HG03342 (cell line): Measurements from ENCODE around the gene DLX1.
A peak's percentile ranks its signal among the peaks of the same experiment; 100 is the strongest.
"Not testable (repeated sequence)": the region's sequence is repeated elsewhere in the genome, so short reads cannot be mapped to it uniquely, and the experiment has no call there.

Experiments used
- ATAC-seq: cut with Tn5 transposase; IDR thresholded peaks from one replicate; pipeline ENCODE4 v1.9.1; 2021; ENCODE audit warnings: mild to moderate bottlenecking, moderate library complexity; ENCODE audit not compliant: unreplicated experiment

DLX1 gene

DNA sequence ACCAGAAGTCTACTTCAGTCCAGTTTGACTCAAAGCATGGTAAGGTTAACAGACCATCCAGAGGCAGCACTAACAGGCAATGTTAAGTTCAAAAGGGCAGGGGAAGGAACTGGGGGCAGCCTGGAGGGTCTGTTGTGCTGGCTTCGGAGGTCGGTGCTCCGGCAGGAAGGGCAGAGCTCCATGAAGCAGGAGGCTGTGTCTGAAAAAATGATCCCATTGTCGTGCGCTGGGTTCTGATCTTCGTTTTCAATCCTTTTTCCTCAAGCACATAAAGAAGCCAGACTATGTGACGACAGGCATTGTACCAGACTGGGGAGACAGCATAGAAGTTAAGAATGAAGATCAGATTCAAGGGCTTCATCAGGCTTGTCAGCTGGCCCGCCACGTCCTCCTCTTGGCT, 21.9 kb upstream of the DLX1 start:
- no peak for ATAC-seq

DNA sequence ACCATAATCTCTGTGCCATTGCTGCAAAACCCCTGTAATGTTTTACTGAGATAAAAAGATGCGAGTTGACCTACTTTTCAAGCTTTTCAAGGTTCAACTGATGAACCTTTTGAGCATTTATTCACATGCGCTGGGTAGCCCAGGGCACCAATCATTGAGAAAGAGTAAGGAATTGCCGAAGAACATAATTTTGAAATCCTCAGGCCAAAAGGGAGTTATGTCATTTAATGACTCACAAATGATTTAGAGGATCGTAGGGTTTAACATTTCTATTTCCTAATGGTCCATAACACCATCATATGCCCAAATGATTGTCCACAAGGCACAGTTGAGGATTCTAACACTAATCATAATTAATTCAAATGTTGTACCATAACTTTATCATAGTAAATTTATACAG, 20.2 kb upstream of the DLX1 start:
- no peak for ATAC-seq

DNA sequence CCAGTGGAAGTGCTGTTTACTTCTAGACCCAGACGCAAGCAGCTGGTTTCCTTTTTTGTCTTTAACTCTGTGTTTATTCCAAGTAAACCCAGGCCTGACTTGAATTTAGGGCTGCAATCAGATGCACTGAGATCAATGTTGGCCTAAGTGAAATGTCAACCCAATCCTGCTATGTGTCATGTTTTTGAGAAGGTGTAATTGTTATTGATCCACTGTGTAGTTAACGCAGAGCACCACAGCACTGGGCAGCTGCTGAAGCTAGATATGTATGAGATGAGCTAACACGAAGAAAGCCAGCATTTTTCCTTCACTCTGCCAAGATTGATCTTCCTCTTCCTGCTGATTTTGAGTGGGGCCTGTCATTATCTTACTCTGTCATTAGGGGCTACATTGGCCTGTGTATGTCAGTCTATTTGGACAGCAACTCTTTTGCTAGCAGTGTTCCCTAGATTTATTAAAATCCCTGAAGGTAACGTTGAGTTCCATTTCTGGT, 18.9 kb upstream of the DLX1 start:
- no peak for ATAC-seq

DNA sequence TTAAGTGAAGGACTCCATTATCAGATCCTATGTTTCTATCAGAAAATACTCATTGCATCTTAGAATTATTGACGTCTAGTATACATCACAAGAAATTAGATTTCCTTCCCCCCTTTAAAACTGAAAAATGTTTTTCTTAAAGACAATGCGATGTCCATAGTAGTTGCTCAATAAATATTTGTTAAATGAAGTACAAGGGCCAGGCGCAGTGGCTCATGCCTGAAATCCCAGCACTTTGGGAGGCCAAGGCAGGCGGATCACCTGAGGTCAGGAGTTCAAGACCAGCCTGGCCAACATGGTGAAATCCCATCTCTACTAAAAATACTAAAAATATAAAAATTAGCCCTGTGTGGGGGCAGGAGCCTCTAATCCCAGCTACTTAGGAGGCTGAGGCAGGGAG, 17.4 kb upstream of the DLX1 start:
- ATAC-seq, result not testable (repeated sequence)

DNA sequence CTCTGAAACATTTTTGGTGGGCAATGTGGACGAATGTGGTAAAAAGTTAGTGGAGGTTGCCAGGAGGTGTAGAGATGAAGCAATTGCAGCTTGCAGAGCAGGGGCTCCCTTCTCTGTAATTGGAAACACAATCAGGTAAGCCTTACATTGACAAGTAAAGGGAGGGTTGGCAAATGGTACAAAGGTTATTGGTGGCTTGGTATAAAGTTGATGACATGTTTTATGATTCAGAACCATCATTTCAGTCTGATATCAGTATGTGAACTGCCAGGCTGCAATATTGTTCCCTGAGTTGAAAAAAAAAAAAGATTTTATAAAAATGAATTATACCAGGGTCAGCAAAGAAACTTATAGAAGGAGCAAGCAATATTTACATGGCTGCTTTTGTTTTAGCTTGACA, 14.4 kb upstream of the DLX1 start:
- ATAC-seq, result no peak

DNA sequence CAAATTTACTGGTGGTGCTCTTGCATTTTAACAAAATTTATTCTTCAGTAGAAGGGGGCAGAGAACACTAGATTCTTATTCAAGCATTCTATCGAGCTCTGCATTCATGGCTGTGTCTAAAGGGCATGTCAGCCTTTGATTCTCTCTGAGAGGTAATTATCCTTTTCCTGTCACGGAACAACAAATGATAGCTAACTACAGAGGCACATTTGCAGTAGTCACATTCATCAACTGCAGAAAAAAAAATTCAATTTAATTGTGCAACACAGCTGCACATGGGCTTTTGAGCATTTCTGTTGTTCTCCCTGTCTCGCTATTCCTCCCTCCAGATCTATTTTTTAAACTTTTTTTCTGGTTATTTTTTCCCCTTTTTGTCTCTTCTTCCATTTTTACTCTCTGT, 13.0 kb upstream of the DLX1 start:
- no peak for ATAC-seq

DNA sequence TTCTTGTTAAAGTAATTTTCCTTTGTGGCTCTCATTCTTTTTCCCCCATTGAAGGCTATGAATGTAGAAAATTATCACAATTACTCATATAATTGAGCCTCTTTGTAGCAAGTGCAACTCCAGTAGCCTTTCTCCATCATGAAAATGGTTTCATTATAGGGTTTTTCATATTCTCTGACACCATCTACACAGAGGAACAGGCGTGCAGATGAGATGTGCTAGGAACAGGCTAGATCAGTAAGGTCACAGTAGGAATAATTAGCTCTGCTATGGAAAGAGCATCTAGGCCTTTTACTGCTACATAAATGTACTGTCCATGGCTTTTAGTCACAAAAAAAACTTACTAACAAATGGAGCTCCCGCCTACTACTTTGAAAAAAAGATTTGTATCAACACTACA, 12.6 kb upstream of the DLX1 start:
- no peak for ATAC-seq

DNA sequence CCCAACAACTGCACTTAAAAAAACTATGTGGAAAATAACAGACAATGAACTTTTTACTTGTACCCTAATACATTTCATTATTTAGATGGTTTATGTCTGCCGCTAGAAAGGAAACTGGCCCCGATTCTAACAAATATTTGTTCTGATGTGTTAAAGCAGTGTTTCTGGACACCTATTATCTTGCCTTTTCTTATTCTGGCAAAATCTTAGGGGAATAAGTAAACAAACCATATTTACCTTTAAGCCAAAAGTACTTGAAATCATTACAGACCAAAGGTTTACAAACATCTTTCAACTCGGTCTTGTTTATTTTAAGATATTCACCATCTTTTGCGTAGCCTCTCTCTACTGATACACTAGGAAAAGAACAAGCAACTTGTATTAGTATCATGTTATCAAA, 11.8 kb upstream of the DLX1 start:
- ATAC-seq, result no peak

DNA sequence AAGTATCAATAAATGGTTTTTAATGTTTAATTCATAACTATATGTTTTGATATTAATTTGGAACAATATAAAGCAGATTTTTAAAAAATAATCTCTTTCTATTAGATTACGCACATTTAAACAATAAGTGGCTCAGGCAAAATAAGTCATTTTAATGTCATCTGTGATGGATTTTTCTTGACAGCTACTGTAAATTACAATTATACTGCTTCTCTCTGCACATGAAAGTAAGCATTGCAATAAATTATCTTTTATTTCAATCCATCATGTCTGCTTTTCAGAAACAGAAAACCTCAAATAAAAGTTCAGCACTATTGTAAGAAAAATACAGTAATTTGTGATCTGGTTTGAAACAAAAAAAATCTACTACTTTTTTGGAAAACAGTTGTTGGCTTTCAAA, 11.1 kb upstream of the DLX1 start:
- no peak for ATAC-seq

DNA sequence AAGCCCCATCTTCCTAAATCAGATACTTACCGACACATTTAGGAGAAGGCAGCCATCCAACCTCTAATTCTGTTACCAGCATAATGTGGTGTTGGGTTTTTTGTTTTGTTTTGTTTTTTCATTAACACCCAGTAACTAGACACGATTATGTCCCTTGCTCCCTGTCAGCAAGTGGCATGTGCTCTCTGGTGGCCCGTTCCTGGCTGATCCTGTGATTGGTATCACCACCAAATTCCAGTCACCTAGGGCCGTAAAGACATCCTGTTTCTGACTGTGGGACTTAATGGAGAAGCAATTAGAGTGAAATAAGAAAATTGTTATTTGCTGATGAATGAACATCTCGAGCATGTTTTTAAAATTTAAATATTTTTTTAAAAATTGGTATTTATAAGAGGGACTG, 5.9 kb upstream of the DLX1 start:
- no peak for ATAC-seq

DNA sequence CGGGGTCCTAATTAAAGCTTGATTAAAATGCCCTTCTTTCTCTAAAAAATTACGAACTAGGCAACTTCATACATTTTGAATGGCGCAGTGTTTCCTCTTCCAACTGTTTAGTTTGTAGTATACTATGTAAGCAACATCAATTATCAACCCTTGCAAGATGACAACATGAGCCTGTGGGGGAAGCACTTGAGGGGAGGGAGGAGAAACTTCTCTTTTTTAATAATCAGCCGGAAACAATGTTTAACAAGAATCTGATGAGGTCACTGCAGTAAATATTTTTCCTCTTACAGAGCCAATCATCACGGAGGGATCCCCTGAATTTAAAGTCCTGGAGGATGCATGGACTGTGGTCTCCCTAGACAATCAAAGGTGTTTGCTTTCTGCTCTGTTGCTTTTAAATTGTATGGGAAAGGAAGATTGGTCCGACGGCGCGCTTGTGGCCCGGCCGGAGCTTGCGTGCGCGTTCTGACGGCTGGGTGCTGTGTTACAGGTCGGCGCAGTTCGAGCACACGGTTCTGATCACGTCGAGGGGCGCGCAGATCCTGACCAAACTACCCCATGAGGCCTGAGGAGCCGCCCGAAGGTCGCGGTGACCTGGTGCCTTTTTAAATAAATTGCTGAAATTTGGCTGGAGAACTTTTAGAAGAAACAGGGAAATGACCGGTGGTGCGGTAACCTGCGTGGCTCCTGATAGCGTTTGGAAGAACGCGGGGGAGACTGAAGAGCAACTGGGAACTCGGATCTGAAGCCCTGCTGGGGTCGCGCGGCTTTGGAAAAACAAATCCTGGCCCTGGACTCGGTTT, 5.3 kb upstream of the DLX1 start:
- ATAC-seq, result no peak

DNA sequence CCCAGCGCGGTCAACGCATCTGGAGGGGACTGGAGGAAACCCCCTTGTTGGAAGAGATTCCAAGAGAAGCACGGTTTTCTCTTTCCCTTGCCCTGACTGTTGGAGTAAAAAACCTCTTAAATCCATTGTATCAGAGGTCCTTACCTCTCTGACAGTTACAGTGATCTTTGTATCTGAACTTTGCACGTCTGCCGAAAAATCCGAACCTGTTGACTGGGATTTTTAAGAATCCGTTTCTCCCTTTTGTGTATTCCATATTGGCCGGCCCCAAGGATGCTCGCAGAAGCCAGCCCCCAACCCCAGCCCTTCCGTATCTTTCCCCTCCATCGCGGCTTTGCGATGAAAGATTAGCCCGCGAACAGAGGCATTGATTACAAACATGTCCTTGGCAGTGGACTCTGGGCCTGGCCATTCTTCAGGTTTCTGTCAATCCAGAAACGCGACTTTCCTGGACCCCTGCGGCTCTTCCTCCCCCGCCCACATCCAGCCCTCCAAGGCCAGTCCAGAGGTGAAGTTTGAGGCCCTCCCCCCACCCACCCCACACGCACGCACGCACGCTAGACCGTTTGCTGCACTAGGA, 4.6 kb upstream of the DLX1 start:
- ATAC-seq, result no peak

DNA sequence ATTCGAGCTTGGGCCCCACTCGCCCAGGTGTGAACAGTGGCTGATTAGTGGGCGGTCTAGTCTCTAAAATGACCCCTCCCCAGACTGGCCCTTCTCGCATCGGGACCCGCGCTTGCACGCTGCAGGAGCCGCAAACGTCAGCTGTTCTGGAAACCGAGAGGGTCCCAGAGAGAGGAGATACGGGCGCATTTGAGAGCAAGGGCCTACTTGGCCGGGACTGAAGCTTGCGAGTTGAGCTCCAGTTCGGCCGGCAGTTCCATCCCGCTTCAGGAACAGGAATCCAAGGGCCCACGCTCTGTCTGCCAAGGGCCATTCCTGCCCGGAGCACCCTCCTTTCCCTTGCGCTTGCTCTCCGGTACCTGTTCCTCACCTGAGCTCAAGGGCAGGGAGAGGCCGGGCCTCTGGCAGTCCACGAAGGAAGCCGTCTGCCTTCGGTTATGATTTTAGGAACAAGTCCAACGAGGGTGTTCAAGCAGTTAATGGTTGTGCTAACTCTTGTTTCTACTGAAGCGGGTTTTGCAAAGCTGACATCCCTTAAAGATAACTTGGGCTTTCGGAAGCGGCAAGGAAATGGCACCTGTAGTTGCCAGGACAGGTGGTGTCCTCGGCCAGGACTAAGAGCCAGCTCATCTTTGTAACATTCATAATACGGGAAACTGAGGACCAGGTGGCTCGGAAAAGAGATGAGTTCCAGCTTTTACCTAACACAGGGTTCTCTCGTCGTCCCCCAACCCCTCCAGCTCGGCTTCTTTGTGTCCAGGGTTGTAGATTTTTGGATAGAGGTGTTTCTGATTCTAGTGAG, 3.9 kb upstream of the DLX1 start:
- ATAC-seq, result no peak

DNA sequence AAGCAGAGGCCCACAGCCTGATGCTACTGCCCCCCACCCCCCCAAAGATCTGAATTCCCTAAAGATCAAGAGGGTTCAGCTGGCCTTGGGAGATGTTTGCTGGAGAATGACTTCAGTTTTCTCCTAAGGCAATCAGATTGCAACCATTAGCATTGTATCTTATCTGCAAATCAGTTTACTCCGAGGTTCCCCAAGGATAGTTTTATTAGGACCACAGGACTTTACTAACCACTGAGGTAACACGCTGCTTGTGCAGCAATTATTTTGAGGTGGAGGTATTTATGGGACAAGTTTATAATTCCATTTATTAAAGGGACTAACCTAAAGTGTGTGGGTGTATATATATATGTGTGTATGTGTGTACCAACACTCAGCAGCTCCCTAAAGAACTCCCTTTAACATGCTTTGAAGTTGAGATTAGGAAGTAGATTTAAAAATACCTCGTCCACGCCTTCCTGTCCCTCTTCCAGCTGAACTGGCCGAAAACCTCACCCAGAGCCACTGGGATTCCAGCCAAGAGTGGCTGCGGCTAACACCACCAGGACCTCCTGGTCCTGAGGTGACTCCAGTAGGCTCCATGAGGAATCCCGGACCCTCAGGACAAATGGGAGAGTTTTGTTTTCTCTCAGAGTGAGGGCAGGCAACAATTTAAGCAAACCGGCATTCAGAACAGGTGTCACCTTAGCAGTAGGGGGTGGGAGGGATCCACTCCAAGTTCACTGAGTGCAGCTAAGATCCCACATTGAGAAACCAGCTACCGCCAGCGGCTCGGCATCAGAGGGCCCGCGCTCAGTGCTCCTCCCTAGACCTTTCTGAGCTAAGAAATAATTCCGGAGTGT, 3.0 kb upstream of the DLX1 start:
- ATAC-seq, result no peak

DNA sequence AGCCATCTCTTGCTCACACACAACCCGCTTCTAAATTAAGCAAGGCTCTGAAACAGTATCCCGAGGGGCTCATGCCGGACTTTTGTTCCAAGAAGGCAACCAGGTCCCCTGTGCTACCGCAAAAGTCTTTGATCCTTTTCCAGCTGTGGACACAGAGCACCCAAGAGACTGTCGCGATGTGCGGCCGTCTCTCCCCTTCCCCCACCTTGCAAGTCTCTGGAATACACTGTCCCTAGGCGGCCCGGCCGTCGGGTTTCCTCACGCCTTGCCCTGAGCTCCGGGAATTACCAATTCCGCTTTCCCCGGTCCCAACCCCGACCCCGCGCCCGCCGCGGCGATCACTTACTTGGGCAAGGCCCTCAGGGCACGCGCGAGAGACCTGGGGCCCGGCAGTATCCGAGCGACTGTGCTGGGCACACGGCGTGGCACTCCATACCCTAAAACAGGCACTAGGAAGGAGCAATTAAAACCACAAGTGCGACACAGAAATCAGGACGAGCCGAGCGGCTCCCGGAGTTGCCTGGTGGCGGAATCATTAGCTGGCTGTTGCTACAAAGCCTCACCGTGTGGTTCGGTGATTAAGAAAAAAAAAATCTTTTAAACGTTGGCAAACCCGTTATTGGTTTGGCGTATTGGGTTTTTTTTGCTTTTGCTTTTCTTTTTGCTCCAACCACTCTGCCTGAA, 2.2 kb upstream of the DLX1 start:
- ATAC-seq, result no peak

DNA sequence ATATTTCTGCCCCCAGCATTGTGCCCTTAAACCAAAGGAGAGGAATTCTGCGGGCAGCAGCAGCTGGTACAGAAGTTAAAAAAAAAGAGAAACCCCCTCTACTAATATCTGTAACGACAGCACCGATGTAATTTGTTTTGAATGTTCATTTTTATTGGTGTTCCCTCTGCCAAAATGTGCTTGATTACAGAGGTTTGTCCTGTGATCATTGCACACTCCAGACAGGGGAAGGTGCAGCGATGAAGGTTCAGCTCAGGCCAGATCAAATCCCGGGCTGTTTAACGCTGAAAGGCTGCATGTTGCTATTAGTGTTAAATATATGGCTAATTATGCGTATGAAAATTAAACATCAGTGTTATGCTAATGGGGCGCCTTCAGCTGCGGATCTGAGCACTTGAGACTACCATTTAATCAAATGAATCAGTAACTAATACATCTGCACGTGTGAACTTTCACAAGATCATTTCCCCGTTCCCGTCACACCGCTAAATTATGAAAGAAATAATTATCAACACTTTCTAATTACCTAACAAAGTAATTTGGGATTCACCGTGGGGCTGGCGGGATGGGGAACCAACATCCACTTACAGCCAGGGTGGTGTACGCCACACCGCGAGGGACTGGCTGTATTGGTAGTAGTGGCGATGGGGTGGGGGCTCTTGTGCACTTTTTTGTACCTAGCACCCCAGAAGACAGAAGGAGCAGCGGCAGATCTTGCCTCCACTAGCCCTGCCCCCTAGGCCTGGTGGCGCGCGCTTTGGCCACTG, 1.5 kb upstream of the DLX1 start:
- ATAC-seq, result no peak

DNA sequence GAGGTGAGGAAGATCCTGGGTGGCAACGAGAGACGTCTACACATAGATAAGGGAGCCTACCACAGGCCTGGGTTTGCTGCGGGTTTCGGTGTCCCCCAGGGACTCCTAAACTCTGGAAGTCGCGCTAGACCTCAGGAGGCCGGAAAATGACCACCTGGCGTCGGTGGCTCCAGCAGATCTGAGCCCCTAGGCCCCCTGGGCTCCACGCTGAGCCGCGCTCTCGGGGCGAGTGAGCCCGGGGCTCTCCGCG, 987 bp upstream of the DLX1 start:
- no peak for ATAC-seq

DNA sequence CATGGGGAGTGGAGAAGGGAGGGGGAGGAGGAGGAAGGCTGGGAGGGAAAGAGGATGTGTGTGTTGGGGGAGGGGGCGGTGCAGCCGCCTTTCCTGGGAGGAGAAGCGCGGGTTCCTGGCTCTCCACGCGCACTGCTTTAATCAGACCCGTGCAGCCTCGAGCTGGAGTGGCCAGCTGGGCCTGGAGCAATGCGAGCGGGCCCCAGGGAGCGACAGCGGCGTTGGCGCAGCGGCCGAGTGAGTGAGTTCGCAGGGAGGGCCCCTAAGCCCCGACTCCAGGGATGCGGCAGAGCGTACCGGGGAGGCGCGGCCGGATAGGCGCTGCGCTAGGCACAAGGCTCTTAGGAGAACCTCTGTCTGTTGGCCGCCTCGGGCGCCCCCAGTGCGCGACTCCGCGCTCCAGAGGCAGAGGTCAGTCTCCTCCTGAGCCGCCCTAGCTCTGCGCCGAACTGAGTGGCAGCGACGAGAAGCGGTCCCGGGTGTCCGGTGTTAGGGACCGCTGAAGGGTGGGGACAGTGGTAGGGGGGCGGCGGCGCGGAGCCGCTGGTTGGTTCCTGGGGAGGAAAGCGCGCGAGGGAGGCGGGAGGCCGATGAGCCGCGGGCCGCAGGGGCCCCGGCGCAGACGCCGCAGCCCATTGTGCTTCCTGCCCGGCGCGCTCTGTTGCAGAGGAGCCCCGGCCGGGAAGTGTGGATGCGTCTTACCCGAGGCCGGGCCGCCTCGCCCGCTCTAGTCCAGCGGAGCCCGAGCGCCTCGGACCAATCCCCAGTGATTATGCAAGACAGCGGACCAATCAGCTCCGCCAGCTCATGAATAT, 455 bp upstream of the DLX1 start:
- peak; percentile 81 for ATAC-seq
